ENCODE data around the gene INPP1.

The INPP1 gene

GRCh38 chr2:190380962-190381412, 37.6 kb downstream of the INPP1 start:
- TF ChIP-seq, protein P1, sequence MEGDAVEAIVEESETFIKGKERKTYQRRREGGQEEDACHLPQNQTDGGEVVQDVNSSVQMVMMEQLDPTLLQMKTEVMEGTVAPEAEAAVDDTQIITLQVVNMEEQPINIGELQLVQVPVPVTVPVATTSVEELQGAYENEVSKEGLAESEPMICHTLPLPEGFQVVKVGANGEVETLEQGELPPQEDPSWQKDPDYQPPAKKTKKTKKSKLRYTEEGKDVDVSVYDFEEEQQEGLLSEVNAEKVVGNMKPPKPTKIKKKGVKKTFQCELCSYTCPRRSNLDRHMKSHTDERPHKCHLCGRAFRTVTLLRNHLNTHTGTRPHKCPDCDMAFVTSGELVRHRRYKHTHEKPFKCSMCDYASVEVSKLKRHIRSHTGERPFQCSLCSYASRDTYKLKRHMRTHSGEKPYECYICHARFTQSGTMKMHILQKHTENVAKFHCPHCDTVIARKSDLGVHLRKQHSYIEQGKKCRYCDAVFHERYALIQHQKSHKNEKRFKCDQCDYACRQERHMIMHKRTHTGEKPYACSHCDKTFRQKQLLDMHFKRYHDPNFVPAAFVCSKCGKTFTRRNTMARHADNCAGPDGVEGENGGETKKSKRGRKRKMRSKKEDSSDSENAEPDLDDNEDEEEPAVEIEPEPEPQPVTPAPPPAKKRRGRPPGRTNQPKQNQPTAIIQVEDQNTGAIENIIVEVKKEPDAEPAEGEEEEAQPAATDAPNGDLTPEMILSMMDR (IDR thresholded peaks at IDR 0.05; ENCODE audit: low read depth, low read length, missing control alignments): no peak
- DNase-seq (ENCODE audit: extremely low read depth, low read depth): no peak
- no peak overlapping the region for H3K4me3 ChIP-seq (replicated peaks; ENCODE audit: low read depth, low read length)

DNA sequence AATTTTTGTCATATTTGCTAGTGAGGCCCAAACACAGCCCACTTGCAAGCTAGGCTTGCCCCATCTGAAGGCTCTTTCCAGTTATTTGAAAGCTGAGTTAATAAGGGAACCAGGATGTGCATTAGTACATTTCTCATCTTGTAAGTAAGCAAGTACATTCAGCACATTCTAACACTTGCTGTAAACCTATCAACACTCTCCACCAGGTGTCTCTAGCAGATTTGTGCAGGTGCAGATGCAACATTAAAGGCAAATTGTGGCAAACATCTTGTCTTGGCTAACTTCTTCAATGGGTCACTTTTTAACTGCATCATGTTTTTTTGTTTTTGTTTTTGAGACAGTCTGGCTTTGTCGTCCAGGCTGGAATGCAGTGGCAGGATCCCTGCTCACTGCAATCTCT, 39.5 kb downstream of the INPP1 start:
- H3K4me3 ChIP-seq (replicated peaks; ENCODE audit: low read depth, low read length): no peak overlapping the region
- no peak for DNase-seq (ENCODE audit: extremely low read depth, low read depth)

GRCh38 chr2:190387422-190387821, 44.0 kb downstream of the INPP1 start:
- no peak overlapping the region for H3K4me3 ChIP-seq (replicated peaks; ENCODE audit: low read depth, low read length)
- no peak for DNase-seq (ENCODE audit: extremely low read depth, low read depth)
- TF ChIP-seq, protein P1 (IDR thresholded peaks at IDR 0.05; ENCODE audit: low read depth, low read length, missing control alignments): no peak

More for the DNA sequence above, 39.5 kb downstream of the INPP1 start:
- TF ChIP-seq, protein P1 (IDR thresholded peaks at IDR 0.05; ENCODE audit: low read depth, low read length, missing control alignments): peak; percentile 39

DNA sequence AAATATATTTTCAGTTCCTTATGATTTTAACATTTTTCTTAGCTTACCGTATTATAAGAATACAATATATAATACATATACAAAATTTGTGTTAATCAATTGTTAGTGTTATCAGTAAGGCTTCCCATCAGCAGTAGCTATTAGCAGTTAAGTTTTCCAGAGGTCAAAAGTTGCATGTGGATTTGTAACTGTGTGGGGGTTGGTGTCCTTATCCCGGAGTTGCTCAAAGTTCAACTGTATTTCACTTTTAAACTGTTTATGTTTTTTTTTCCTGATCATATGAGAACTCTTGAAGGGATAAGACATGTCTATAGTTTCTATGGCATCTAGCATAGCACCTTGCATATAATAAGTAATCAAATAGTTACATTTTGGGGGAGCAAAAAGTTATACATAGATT, 52.9 kb downstream of the INPP1 start:
- no peak for DNase-seq (ENCODE audit: extremely low read depth, low read depth)
- TF ChIP-seq, protein P1 (IDR thresholded peaks at IDR 0.05; ENCODE audit: low read depth, low read length, missing control alignments): no peak
- no peak overlapping the region for H3K4me3 ChIP-seq (replicated peaks; ENCODE audit: low read depth, low read length)

GRCh38 chr2:190402986-190403603, 59.7 kb downstream of the INPP1 start:
- no peak overlapping the region for H3K4me3 ChIP-seq (replicated peaks; ENCODE audit: low read depth, low read length)
- TF ChIP-seq, protein P1 (IDR thresholded peaks at IDR 0.05; ENCODE audit: low read depth, low read length, missing control alignments): no peak
- no peak for DNase-seq (ENCODE audit: extremely low read depth, low read depth)

GRCh38 chr2:190404487-190404886, 61.1 kb downstream of the INPP1 start:
- TF ChIP-seq, protein P1 (IDR thresholded peaks at IDR 0.05; ENCODE audit: low read depth, low read length, missing control alignments): no peak
- no peak for DNase-seq (ENCODE audit: extremely low read depth, low read depth)
- no peak overlapping the region for H3K4me3 ChIP-seq (replicated peaks; ENCODE audit: low read depth, low read length)

- H3K4me3 ChIP-seq (replicated peaks; ENCODE audit: low read depth, low read length): no peak overlapping the region
- DNase-seq (ENCODE audit: extremely low read depth, low read depth): no peak
- TF ChIP-seq, protein P1 (IDR thresholded peaks at IDR 0.05; ENCODE audit: low read depth, low read length, missing control alignments): no peak
These were observed 61.7 kb downstream of the INPP1 start for GRCh38 chr2:190405070-190405469.
